HG02884 (cell line): Measurements from ENCODE around the gene TBX2.

Source experiments
- ATAC-seq: cut with Tn5 transposase; IDR thresholded peaks from one replicate; pipeline ENCODE4 v1.9.1; 2021; ENCODE audit warnings: mild to moderate bottlenecking, moderate library complexity; ENCODE audit not compliant: unreplicated experiment

Gene TBX2

GRCh38 chr17:61401389-61402072 is 1.9 kb downstream of the TBX2 start:
- ATAC-seq: no peak

DNA sequence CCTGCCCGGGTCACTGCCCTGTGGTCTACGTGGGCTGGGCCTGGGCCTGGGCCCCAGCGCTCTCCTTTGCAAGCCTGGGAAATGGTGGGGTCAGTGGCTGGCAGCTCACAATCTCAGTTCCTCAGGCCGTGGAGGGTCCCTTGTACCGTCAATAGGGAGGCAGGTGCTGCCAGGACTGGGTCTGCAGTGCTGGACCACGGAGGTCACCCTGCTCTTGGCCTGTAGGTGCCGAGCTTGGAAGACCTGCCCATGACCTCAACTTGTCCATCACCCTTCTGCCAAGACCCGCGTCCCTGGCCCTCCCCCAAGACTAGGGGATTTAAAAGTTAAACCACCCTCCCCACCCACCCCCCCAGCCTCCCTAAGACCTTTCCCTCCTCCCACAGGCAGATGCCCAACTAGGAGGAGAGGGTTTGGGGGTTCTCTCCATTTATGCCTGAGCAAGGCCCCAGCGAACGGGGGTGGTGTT is 2.5 kb downstream of the TBX2 start:
- no peak for ATAC-seq

DNA sequence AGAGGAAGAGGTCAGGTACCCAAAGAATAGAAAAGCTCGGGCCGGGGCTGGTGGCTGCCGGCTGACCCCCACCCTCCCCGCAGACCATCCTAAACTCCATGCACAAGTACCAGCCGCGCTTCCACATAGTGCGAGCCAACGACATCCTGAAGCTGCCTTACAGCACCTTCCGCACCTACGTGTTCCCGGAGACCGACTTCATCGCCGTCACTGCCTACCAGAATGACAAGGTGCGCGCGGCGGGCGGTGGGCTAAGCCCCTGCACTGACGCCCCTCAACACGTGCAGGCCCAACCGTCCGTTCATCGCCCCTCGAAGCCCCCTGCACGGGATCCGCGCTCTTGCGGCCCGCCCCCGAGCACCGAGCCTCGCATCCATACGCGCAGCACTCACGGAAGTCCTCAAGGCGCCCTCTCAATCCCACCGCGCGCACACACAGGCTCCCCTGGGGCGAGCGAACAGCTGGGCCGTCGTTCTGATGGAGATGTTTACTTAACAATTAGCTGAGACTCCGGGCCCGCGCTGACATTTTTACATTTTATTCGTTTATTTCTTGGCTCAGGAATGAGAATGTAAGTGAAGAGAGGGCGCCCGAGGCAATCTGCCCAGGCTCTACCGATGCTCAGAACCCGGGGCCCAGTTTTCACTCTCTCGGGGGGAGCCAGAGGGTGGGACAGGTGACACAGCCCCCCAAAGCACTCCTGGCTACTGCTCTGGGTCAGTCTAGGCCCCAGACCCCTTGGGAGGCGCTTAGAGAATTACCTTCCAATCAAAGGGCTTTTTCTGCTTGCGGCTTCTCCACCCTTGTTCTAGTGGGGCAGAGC is 3.5 kb downstream of the TBX2 start:
- ATAC-seq: no peak

- no peak for ATAC-seq
Observed at GRCh38 chr17:61403801-61404662, 4.4 kb downstream of the TBX2 start.

- no peak for ATAC-seq
Observed at GRCh38 chr17:61404663-61404912, 4.9 kb downstream of the TBX2 start.

GRCh38 chr17:61404913-61405685 is 5.5 kb downstream of the TBX2 start:
- no peak for ATAC-seq

DNA sequence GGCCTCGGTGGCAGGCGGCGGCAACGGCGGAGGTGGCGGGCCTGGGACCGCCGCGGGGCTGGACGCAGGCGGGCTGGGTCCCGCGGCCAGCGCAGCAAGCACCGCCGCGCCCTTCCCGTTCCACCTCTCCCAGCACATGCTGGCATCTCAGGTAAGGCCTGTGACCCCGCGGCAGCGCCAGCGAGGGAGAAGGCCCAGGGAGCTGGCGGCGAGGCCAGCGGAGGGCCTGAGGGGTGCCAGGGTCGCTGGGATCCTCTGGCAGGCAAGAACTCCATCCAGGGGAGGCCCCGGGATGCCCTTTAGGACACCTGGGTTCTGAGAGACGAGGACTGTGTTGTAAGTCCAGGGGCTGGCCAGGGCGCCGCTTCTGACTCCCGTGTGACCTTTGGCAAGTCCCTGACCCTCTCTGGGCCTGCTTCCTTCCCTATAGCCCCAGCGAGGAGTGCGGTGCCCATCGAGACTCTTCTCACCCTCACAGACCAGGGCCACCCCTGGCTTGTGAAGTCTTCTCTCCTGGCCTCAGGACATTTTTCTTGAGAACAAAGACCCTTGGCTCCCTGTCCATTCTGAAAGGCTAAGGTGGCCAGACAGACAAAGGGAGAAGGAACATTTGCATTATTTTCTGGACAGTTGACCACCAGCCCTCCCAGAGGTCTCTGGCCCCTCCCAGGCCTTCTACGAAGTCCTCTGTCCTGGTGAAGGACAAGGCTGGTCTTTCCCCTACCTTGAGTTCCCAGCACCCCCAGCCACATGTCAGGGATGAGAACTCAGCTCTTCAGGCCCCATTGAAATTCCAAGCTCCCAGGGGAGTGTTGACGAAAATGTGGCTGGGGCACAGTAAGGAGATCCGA is 6.3 kb downstream of the TBX2 start:
- ATAC-seq: no peak

DNA sequence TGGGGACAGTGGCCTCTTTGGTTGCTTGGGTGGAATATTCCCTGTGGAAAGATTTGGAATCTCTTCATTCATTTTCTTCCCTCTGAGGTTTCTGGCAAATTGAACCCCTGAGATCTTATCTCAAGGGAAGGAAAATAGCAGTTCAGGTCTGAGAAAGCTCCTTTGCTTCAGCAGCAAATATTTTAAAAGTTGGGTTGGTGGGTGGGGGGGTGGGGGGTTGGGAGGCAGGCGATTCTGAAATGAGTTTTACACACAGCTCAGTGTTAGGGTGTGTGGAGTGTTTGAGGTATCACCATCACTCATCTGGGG is 6.8 kb downstream of the TBX2 start:
- ATAC-seq: no peak

DNA sequence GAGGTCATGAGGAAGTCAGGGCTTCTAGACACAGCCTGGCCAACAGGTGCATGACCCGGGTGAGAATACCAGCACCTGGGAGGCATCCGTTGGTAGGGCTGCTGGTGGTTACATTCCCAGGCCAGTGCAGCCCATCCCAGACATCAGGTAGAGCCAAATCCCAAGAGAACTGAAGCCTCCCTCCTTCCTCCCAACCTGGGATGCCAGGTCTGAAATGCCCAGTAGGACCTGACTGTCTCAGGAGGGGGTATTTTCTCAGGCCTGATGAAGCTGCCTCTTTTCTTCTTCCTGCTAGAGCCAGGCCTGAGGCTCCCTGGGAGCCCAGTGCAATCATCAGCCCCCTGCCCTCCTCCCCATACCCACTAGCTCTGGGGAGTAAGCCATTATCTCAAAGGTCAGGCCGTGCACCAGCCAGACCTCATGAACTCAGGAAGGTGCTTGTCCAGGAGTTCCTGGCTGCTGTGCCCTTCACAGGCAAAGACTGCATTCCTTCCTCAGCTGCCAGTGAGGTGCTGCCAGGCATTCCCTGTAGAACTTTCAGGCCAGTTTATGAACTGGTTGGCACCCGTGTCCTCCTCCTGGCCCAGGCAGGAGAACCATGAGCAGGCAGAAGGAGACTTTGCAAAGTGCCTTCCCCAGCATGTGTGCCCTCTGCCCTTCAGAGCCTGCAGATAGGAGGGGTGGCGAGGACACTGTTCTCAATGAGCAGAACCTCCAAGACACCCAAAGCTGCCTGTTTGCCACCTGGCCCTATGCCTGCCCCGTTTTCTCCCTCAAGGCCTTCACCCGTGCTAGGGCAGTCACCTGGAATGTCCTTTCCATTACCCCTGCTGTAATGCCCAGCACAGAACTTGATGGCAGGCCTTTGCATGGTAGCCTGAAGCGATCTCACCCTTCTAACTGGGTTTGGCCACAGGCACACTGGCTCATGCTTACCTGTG is 7.6 kb downstream of the TBX2 start:
- ATAC-seq: no peak

- no peak for ATAC-seq
Observed at GRCh38 chr17:61408151-61409041, 8.8 kb downstream of the TBX2 start.

DNA sequence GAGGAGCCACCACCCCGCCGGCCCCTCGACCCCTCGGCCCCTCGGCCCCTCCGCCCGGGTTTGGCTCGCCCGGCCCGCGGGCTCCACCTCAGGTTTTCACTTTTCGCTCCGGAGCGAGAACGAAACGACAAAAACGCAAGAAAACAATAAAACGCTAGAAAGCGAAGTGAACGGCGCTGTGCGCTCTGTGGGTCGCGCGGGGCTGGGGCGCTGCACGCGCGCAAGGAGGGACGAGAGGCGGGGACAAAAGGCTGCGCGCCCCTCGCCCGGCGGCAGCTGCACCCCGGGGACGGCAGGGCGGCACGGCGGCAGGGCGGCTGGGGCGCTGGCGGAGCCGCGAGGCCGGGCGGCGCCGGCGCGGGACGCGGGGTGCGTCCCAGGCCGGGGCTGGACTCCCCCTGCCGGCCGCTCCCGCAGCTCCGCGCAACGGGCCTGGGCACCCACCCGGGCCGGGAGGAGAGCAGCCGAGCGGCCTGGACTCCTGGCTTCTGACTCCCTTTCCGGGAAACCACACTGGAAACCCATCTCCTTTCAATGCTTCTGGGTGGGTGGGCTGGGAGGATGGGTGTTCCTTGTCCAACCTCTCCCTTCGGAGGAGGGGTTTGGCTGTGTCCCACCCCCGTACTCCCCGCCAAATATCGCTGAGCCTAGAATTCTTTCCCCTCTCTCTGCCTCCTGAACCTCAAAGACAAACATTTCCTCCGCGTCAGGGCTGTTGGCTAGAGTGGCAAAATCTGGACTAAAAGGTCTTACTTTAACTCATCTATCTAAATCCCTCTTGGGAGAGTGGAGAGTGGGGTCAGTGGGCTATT is 9.9 kb downstream of the TBX2 start:
- no peak for ATAC-seq

DNA sequence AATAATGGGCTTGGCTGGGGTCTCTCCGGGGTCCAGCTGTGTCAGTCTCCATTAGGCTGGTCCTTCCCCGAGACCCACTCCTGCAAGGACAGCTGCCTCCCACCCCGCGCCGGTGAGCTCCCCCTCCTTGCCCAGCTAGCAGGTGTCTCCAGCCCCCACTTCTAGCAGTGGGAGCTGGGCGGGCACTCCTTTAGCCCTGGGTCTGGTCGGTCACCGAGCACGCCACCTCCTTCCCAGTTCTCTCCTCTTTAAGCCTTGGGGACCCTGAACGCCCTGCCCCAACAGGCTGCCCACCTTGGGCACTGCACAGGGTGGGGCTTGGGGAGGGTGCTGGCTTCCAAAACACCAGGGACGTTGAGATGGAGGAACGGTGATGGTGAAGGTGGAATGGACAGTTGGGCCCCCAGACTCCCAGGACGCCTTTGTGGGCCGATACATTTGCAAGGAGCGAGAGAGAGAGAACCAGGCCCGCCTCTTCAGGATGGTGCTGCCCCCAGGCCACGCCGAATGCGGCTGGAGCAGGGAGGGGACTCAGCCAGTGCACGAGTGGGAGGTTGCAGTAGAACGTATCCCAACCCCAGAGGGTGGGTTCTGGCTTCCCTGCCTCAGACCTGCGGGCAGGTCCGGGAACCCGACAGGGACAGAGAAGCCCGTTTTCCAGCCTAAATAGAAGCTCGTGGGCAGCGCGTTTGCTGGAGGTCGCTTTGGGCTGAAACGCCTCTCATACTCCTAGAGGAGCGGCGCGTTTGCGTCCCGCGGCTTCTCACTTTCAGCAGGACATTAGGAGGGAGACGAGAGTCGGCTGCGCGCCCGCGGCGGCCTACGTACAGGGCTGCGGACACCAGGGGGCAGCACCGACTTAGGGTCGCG is 10.7 kb downstream of the TBX2 start:
- no peak for ATAC-seq

- ATAC-seq: no peak
Observed at GRCh38 chr17:61411011-61411260, 11.3 kb downstream of the TBX2 start.

DNA sequence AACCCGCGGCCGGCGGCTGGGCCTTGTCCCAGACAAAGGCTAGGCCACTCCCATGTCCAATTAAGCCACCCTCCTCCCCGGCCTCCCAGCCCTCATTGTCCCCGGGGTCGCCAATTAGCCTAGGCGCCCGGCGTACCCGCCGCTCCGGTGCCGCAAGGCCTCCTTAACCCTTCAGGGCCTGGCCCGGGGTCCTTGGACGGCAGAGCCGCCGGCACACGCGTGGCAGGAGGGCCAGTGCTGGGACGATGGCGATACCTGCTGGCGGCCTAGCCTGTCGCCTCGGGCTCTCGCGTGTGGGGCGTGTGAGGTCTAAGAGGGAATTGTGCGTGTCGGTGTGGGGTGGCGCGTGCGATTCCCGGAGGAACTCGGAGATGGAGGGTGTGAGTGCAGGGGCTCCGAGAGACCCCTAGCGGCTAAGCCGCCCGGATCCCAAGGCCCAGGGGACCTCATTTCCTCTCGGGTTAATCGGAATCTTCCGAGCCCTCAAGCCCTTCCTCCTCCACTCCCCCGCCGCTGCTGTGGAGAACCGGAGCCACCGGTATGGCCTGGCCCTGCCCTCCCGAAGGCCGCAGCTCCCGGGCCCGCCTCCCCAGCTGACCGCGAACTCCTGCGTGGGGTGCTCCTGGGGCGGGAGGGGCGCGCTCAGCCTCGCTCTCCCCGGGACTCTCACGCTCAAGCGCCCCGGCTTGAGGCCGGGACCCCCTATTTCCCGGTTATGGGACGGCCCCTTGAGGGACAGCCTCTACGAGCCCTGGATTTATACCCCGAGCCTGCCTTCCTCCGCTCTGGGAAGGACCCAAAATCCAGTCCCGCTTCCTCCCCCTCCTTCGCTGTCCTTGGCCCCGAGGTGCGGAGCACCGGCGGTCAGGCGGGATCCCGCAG is 11.9 kb downstream of the TBX2 start:
- ATAC-seq: peak; percentile 13

DNA sequence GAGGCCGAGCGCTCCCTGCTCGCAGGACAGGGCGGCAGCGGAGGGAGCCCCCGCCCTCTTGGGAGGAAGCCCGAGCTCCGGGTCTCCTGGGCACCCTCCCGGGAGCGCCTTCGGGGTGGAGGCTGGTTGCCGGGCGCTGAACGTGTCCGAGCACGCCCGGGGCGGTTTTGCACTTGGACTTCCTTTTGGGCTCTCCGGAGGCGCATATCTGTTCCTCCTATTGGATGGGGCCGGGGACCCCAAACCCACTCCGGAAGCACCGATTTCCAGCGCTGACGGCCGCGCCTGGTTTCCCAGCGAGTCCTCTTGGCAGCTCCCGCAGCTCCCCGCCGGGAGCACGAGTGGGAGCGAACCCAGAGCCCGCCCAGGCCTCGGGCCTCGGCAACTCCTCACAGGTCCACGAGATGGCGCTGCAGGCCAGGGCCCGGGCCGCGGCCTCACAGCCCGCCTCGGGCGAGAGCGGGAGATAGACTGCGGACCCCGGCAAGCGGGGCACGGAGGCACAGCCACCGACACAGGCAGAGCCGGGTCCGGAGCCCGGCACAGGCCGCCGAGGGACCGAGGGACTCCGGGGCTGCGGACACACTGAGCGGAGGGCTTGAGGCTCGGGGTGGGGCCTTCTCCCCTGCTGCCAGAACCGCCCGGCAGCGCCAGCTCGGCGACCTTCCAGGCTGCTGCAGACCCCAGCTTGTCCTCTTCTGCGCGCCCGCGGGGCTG is 12.7 kb downstream of the TBX2 start:
- peak; percentile 55 for ATAC-seq
